Left lung (tissue), 10 donors: ENCODE results near the gene RPP40. TPM values are rescaled to one million over a fixed set of nuclear protein-coding genes. Genes with fewer than 3 reads are reported as not detected.

ENCODE experiments used
- ATAC-seq: fragments of 200-7000 bp; cut with Tn5 transposase; one replicate; pipeline ENCODE4 v1.9.1; 2020; ENCODE audit warnings: moderate library complexity
- DNase-seq, 4 donors: peaks; one replicate each; pipeline ENCODE4 v3.0.0-alpha.2; 2013 to 2020
- H3K27ac ChIP-seq, 2 donors: fragments of 200-600 bp; sonication (generic) in 1 of 2; one replicate each; pipeline versions ENCODE4 v1.5.0 to v1.8.0; 2020 to 2021
- H3K27me3 ChIP-seq, 2 donors: fragments of 200-600 bp; sonication (generic) in 1 of 2; one replicate each; pipeline versions ENCODE4 v1.5.0 to v1.8.0; 2020 to 2021
- H3K36me3 ChIP-seq, 2 donors: fragments of 200-600 bp; sonication (generic) in 1 of 2; one replicate each; pipeline versions ENCODE4 v1.5.0 to v1.8.0; 2020 to 2021
- H3K4me1 ChIP-seq, 2 donors: fragments of 200-600 bp; one replicate each; pipeline ENCODE4 v1.8.0; 2021
- H3K4me3 ChIP-seq, 2 donors: fragments of 200-600 bp; sonication (generic) in 1 of 2; one replicate each; pipeline versions ENCODE4 v1.5.0 to v1.8.0; 2020 to 2021; ENCODE audit warnings: mild to moderate bottlenecking in 1 of 2
- H3K9me3 ChIP-seq, 2 donors: fragments of 200-600 bp; sonication (generic) in 1 of 2; one replicate each; pipeline versions ENCODE4 v1.5.0 to v1.8.0; 2020 to 2021
- CTCF ChIP-seq, 2 donors: fragments of 200-600 bp; sonication (generic) in 1 of 2; IDR thresholded peaks; one replicate each; pipeline versions ENCODE4 v1.5.0 to v1.8.0; 2021; ENCODE audit warnings: antibody characterized with exemption in 2 of 2
- intact Hi-C, 2 donors: fragments of 100-400 bp; cut with DNase I; formaldehyde crosslinking; loops; one replicate each; pipeline versions ENCODE4 v1.11.2 to v1.14.2; 2022
- polyA plus RNA-seq, 6 donors: library from polyadenylated mRNA; unstranded; fragments of 120-200 nt; gene quantifications; one replicate each; pipeline ENCODE4 v1.2.1, GENCODE V29; 2013; ENCODE audit not compliant: insufficient read length in 6 of 6
- total RNA-seq, 2 donors: library from RNA; stranded (reverse); fragmentation: NEBNext Ultra II Directional; extraction: Animal tissue kit (Norgen Biotek cat#: 25700); gene quantifications; one replicate each; pipeline ENCODE4 v1.2.1, GENCODE V29; 2021
- donor health status: DM: no; HTN: yes; CAD: no.
- donor health status: DM: no; HTN: no; CAD: no.

RPP40 gene
- total and polyA plus RNA-seq, 8 donors: 5.3 to 14.4 (median 10.4) TPM

GRCh38 chr6:5023923-5024322 is 20.1 kb upstream of the RPP40 start:
- Histone ChIP-seq H3K4me1 (peaks cover 0 to 9% of the 10 kb centered on the region in 2 donors), H3K9me3 (no peaks in the 10 kb centered on the region), H3K4me3 (no peak overlapping the region), H3K27ac (no peak overlapping the region), H3K27me3 (no peaks in the 10 kb centered on the region), H3K36me3 (no peaks in the 10 kb centered on the region)
- DNase-seq (no peak), ATAC-seq (no peak)
- TF ChIP-seq CTCF (IDR thresholded peaks at IDR 0.05): no peak
- intact Hi-C loops: no loop called here

- intact Hi-C loops: no loop called here
These were observed 16.3 kb upstream of the RPP40 start for GRCh38 chr6:5020142-5020541.

GRCh38 chr6:5014072-5014561 is 10.3 kb upstream of the RPP40 start:
- Histone ChIP-seq H3K27me3 (no peaks in the 10 kb centered on the region), H3K27ac (no peak overlapping the region), H3K36me3 (no peaks in the 10 kb centered on the region), H3K9me3 (peaks cover 0 to 3% of the 10 kb centered on the region in 2 donors), H3K4me3 (no peak overlapping the region), H3K4me1 (no peaks in the 10 kb centered on the region)
- ATAC-seq (no peak), DNase-seq (no peak)
- TF ChIP-seq CTCF (IDR thresholded peaks at IDR 0.05): no peak
- intact Hi-C loops: no loop called here

More at GRCh38 chr6:5020142-5020541, 16.3 kb upstream of the RPP40 start:
- DNase-seq (no peak), ATAC-seq (no peak)
- no peaks in the 10 kb centered on the region for H3K36me3 ChIP-seq
- no peaks in the 10 kb centered on the region for H3K4me1 ChIP-seq
- no peaks in the 10 kb centered on the region for H3K27me3 ChIP-seq
- no peak for TF ChIP-seq CTCF (IDR thresholded peaks at IDR 0.05)
- H3K27ac ChIP-seq: no peak overlapping the region
- no peaks in the 10 kb centered on the region for H3K9me3 ChIP-seq
- H3K4me3 ChIP-seq: no peak overlapping the region

GRCh38 chr6:5012519-5012918 is 8.7 kb upstream of the RPP40 start:
- H3K27ac ChIP-seq: no peak overlapping the region
- peaks cover 0 to 3% of the 10 kb centered on the region in 2 donors for H3K9me3 ChIP-seq
- DNase-seq: no peak

GRCh38 chr6:5011346-5011745 is 7.5 kb upstream of the RPP40 start:
- TF ChIP-seq CTCF (IDR thresholded peaks at IDR 0.05): no peak
- DNase-seq: no peak
- intact Hi-C loops: no loop called here

More at GRCh38 chr6:5012519-5012918, 8.7 kb upstream of the RPP40 start:
- no peak for TF ChIP-seq CTCF (IDR thresholded peaks at IDR 0.05)
- H3K4me3 ChIP-seq: no peak overlapping the region
- intact Hi-C loops: no loop called here
- H3K27me3 ChIP-seq: no peaks in the 10 kb centered on the region
- H3K36me3 ChIP-seq: no peaks in the 10 kb centered on the region
- no peaks in the 10 kb centered on the region for H3K4me1 ChIP-seq
- no peak for ATAC-seq

More at GRCh38 chr6:5011346-5011745, 7.5 kb upstream of the RPP40 start:
- H3K4me3 ChIP-seq: no peak overlapping the region
- peaks cover 0 to 3% of the 10 kb centered on the region in 2 donors for H3K9me3 ChIP-seq
- no peak for ATAC-seq
- no peaks in the 10 kb centered on the region for H3K4me1 ChIP-seq
- no peaks in the 10 kb centered on the region for H3K36me3 ChIP-seq
- H3K27ac ChIP-seq: no peak overlapping the region
- no peaks in the 10 kb centered on the region for H3K27me3 ChIP-seq
